Activated naive CD4-positive, alpha-beta T cell treated with anti-CD3 and anti-CD28 coated beads, Interleukin-2, amount 50 U/mL, for 24 hours (primary cell): ENCODE data around the gene MIF4GD.
"Not testable (repeated sequence)": the region's sequence is repeated elsewhere in the genome, so short reads cannot be mapped to it uniquely, and the experiment has no call there.

Experiments
- H3K27ac Mint-ChIP-seq: one replicate; pipeline ENCODE4 v1.8.0; 2021; ENCODE audit warnings: mild to moderate bottlenecking, mixed read lengths
- H3K27me3 Mint-ChIP-seq: one replicate; pipeline ENCODE4 v1.8.0; 2021; ENCODE audit warnings: mixed read lengths
- H3K36me3 Mint-ChIP-seq: one replicate; pipeline ENCODE4 v1.8.0; 2021; ENCODE audit warnings: mixed read lengths
- H3K4me1 Mint-ChIP-seq: one replicate; pipeline ENCODE4 v1.8.0; 2021; ENCODE audit warnings: mixed read lengths
- H3K4me3 Mint-ChIP-seq: one replicate; pipeline ENCODE4 v1.8.0; 2021; ENCODE audit warnings: mild to moderate bottlenecking, mixed read lengths
- H3K9me3 Mint-ChIP-seq: one replicate; pipeline ENCODE4 v1.8.0; 2021; ENCODE audit warnings: mixed read lengths

Gene MIF4GD

DNA sequence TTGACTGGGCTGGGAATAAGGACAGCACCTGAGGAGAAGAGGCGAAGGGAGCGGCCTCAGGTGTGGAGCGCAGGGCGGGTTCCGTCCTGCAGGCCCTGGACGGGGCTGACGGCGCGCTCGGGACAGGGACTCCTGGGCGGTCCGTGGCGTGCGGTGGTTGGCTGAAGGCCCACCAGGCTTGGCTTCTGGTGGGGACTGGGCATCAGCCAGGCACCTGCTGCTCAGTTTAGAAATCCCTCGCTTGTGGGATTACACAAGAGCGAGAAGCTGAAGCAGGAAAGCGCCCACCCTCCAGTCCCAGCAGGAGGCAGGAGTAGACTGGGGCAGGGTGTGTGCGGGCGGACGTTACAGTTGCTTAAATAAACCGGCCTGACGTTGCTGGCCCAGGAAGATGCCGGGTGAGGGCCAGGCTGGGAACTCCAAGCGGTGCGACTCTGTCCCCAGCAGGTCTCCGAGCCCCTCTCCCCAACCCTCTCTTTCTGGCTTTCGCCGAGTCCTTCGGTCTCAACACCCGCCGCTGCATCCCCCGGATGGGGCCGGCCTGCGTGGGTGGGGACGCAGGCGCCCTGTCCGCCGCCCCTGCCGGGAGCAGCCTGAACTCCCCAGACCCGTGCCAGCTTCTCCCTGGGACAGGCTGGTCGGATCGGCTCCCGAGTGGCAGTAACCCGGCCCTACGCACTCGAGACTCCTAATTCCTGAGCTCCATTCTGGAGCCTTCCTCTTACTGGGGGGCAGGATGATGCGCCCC is 639 bp downstream of the MIF4GD start:
- peak overlapping the region; percentile 92 for H3K27ac Mint-ChIP-seq
- H3K27me3 Mint-ChIP-seq = no peaks in the 10 kb centered on the region
- peaks cover 41% of the 10 kb centered on the region for H3K4me1 Mint-ChIP-seq
- H3K9me3 Mint-ChIP-seq = no peaks in the 10 kb centered on the region
- H3K4me3 Mint-ChIP-seq = peak overlapping the region; percentile 84
- H3K36me3 Mint-ChIP-seq = peaks cover 9% of the 10 kb centered on the region

DNA sequence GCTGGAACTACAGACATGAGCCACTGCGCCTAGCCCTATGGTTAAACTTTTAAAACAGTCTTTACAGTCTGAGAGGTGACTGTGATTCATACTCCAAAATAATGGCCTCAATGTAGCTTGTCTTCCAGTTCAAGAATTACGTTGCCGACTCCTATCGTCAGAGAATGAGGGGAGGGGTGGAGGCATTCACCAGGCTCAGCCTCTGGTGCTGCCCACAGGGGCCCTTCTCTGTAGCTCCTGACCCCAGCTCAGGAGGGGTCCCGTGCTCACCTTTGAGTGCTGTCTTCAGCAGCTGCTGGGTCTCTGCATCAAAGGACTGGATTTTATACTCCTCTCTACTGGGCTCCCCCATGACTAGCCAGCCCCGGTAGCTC is 1.2 kb downstream of the MIF4GD start:
- Mint-ChIP-seq H3K4me1 (peaks cover 41% of the 10 kb centered on the region), H3K9me3 (no peaks in the 10 kb centered on the region), H3K27ac (peak overlapping the region; percentile 92), H3K36me3 (peaks cover 9% of the 10 kb centered on the region), H3K4me3 (peak overlapping the region; percentile 84), H3K27me3 (no peaks in the 10 kb centered on the region)

DNA sequence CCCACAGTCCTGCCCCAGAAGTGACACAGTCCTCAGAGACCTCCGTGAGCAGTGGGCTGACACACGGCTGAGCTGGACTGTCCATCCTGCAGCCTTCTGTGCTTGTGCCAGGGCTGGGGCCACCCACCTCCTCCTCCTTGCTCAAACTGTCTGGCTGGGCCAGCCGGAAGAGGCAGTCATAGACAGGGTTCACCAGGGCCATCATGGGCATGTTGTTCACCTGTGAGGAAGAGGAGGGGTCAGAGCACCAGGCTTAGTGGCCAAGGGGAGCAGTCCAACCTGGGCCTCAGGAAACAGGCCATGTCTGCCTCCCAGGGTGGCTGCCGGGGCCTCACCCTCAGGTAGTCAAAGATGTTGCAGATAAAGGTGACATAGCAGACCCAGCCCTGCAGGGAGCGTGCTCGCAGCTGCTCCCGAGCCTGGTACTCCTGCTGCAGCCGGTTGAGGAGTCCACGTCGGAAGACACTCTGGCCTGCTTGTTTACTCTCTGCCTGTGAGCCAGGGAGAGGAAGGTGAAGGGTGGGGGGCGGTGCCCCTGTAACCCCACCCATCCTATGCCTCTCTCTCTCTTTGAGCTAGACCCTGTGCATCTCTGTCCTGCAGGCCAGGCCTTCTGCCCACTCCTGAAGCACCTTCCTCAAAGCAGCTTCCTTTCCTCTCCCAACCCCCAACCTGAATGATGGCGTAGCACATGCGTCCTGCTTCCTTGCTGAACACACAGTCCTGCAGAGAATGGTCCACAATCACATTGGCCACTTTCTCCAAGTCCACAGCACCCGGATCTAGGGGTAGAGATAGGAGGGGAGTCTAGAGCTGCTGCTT is 3.4 kb downstream of the MIF4GD start:
- Mint-ChIP-seq H3K36me3 (peaks cover 4% of the 10 kb centered on the region), H3K27me3 (no peaks in the 10 kb centered on the region), H3K9me3 (no peaks in the 10 kb centered on the region), H3K4me3 (no peak overlapping the region), H3K4me1 (peaks cover 27% of the 10 kb centered on the region), H3K27ac (peak overlapping the region; percentile 63)

DNA sequence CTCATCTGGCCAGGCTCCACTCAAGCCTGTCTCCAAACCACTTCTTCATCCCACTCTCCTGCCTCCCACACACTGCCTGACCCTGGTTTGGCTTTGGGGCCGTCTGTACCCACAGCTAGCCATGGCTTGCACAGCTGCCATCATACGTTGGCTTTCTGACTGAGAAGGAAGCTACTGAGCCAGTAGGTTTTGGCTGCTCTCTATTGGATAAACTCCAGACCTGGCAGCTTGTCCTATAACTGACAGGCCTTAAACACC is 3.9 kb downstream of the MIF4GD start:
- H3K4me3 Mint-ChIP-seq = no peak overlapping the region
- no peaks in the 10 kb centered on the region for H3K27me3 Mint-ChIP-seq
- peak overlapping the region; percentile 79 for H3K27ac Mint-ChIP-seq

DNA sequence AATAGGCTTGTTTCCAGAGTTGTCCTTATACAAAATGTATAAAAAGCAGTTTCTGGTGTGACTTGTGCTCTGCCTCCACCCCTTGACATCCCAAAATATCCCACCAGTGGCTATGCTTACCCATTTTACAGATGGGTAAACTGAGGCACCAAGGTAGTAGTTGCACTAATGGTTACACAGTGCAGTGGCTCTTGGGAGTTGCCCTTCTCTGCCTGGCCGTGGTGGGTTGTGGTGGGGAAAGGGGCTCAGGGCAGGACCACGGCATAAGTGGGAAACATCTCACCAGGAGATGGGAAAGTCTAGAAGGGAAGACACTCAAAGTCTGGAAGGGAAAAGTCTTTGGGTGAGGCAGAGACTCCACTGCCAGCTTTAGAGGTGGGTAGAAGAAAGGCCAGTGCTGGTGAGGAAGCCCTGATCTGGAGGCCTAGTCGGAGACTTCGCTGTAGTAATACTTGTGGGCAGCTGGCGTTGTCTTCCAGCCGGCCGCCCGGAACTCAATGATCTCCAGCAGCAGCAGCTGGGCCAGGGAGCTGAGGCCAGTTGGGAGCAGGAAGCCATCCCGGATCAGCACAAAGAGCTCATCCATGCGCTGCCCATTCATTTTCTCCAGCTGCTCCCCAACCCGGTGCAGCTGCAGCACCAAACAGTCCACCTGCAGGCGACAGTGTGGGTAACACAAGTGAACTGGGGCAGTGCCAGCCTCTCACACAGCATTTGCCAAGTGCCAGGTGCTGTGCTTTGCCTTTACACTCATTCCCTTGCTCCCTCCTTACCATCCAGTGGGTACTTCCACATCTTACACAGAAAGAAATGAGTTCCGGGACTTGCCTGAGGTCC is 4.5 kb downstream of the MIF4GD start:
- Mint-ChIP-seq H3K4me3 (no peak overlapping the region), H3K36me3 (peaks cover 6% of the 10 kb centered on the region), H3K4me1 (peaks cover 22% of the 10 kb centered on the region), H3K9me3 (no peaks in the 10 kb centered on the region), H3K27ac (peak overlapping the region; percentile 79), H3K27me3 (no peaks in the 10 kb centered on the region)

More for the DNA sequence above, 3.9 kb downstream of the MIF4GD start:
- peaks cover 27% of the 10 kb centered on the region for H3K4me1 Mint-ChIP-seq
- peaks cover 8% of the 10 kb centered on the region for H3K36me3 Mint-ChIP-seq
- H3K9me3 Mint-ChIP-seq = no peaks in the 10 kb centered on the region

DNA sequence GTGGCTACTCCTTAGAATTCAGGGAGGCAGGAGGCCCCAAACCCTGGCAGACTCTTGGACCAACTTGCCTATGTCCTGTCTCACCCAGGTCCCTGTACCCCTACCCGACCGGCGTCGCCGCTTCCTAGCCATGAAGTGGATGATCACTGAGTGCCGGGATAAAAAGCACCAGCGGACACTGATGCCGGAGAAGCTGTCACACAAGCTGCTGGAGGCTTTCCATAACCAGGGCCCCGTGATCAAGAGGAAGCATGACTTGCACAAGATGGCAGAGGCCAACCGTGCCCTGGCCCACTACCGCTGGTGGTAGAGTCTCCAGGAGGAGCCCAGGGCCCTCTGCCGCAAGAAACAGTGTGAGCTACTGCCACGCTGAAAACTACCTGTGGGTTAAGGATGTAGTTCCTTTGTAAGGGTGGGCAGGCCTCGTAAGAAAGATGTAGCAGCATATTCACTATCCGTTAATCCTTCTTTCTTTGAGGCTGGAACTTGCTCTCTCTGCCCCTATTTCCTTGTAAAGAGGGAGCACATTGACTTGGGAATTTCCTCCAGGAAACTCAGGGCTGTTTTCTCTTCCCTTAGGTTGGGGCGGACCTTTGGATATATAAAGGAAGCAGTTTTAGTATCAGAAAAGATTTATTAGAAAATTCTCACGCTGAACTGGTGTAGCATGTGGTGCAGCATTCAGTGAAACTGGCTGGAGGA is 5.3 kb downstream of the MIF4GD start:
- Mint-ChIP-seq H3K36me3 (peaks cover 7% of the 10 kb centered on the region), H3K27me3 (no peaks in the 10 kb centered on the region), H3K4me3 (no peak overlapping the region), H3K4me1 (peaks cover 22% of the 10 kb centered on the region), H3K9me3 (no peaks in the 10 kb centered on the region), H3K27ac (no peak overlapping the region)

DNA sequence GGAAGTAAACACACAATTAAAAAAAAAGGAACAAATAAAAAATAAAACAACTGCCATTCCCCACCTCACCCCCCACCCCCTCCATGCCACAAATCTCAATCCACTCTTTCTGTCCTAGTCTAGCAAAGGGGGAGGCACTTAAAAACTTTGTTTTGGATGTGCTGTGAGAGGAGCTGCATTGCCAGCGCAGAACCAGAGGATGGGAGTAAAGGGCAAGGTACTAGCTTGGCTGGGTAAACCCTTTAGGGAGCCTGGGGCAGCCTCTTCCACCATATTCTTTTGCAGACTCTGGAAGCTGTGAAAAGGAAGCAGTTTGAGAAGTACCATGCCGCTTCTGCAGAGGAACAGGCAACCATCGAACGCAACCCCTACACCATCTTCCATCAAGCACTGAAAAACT is 8.0 kb downstream of the MIF4GD start:
- Mint-ChIP-seq H3K27me3 (no peaks in the 10 kb centered on the region), H3K9me3 (no peaks in the 10 kb centered on the region), H3K4me1 (peaks cover 35% of the 10 kb centered on the region), H3K27ac (peak overlapping the region; percentile 100), H3K36me3 (peaks cover 11% of the 10 kb centered on the region), H3K4me3 (peak overlapping the region; percentile 100)

DNA sequence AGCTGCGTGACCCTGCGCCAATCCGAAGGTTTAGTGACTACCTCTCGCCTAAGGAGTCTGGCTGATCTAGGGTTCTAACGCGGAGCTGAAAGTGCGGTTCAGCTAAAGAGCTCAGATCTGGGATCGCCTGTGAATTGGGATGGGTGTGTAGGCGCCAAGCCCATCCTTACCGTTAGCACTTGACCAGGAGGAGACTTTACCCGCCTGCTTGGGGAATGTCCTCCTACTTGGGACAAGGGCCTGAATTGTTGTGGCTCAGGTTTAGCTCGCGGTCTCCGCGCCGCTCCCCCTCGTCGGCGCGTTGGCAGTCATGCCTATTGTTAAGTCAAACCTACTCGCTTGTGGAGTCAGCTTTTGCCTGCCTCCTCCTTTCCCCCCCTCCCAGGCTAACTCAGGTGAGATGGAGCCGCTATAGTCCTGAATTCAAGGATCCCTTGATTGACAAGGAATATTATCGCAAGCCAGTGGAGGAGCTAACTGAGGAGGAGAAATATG is 8.9 kb downstream of the MIF4GD start:
- H3K36me3 Mint-ChIP-seq = peaks cover 11% of the 10 kb centered on the region
- H3K4me1 Mint-ChIP-seq = peaks cover 41% of the 10 kb centered on the region

DNA sequence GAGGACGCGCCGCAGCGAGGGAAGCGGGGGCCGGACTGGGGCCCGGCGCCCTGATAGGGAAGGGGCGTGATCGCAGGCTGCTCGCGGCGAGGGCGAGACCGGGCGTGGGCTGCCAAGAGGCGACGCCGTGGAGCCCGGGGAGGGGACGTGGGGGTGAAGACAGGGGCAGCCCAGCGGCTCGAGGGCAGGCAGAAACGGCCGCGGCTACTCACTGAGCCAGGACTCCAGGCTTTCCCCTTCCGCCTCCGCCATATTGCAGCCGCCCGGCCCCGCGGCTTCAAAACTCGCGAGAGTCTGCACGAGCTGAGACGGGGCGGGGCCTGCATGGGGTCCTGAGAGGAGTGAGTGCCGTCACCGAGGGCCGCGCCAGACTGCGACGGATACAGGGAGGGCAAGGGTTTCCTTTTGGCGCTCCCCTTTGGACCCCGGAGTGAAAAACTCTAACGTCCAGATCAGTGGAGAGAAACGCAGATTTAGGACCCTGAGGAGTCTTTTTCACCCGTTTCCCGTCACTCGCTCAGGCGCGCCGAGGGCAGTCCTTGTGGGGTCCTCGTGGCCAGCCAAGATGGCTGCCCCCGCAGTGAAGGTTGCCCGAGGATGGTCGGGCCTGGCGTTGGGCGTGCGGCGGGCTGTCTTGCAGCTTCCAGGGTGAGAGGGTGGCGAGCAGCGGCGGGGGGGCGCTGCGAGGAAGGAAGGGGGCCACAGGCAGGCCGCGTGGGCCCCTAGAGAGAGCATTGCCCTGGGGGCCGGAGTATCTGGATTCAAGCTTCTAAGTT is 9.5 kb downstream of the MIF4GD start, which contains the start of the genes GGA3 and MRPS7:
Gene GGA3 (minus strand): TSS at position 271 of the 776 bp plus-strand sequence. CDS start 19 bp downstream, at position 252.
Gene MRPS7 (plus strand): TSS at position 544 of the 776 bp plus-strand sequence. CDS start 22 bp downstream, at position 566.
- peaks cover 47% of the 10 kb centered on the region for H3K4me1 Mint-ChIP-seq

More for the DNA sequence above, 8.9 kb downstream of the MIF4GD start:
- no peaks in the 10 kb centered on the region for H3K27me3 Mint-ChIP-seq
- no peaks in the 10 kb centered on the region for H3K9me3 Mint-ChIP-seq
- peak overlapping the region; percentile 100 for H3K27ac Mint-ChIP-seq
- peak overlapping the region; percentile 100 for H3K4me3 Mint-ChIP-seq

DNA sequence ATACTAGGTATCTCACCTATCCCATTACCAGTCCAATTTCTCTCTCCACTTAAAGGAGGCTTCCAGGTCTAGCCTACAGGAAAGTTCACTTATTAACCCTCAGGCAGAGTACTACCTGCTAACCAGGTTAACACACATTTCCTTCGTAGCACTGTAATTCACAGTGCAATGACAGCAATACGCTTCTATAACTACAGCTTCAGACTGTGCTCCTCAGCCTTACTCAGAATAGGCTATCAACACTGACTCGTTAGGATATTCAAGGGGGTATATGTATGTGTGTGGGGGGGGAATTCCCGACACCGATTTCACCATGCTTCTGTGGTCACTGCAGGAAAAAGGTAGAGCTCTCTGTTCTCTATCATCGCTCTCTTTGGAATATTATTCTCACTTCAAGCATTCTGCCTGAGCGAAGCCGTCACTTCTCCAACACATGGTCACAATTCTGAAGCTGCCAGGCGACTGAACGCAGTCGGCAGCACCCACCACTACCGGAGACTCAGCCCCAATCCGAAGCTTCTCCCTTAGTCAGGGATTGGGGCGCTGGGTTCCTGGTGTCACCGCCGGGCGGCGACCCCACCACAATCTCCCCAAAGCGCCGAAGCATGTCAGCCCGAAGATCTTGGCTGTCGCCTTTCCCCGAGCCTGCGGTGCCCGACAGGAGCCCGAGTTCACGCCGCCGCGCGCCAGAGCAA is 10.2 kb downstream of the MIF4GD start:
- peak overlapping the region; percentile 100 for H3K4me3 Mint-ChIP-seq
- H3K27me3 Mint-ChIP-seq = no peaks in the 10 kb centered on the region
- peaks cover 9% of the 10 kb centered on the region for H3K36me3 Mint-ChIP-seq
- H3K9me3 Mint-ChIP-seq = no peaks in the 10 kb centered on the region
- H3K27ac Mint-ChIP-seq = peak overlapping the region; percentile 100
- H3K4me1 Mint-ChIP-seq = peaks cover 54% of the 10 kb centered on the region

More for the DNA sequence above, 9.5 kb downstream of the MIF4GD start, which contains the start of the genes GGA3 and MRPS7:
- no peaks in the 10 kb centered on the region for H3K9me3 Mint-ChIP-seq
- H3K27me3 Mint-ChIP-seq = no peaks in the 10 kb centered on the region
- H3K36me3 Mint-ChIP-seq = peaks cover 9% of the 10 kb centered on the region
- H3K4me3 Mint-ChIP-seq = peak within 1 kb of the TSS; percentile 100
- peak within 1 kb of the TSS; percentile 100 for H3K27ac Mint-ChIP-seq

DNA sequence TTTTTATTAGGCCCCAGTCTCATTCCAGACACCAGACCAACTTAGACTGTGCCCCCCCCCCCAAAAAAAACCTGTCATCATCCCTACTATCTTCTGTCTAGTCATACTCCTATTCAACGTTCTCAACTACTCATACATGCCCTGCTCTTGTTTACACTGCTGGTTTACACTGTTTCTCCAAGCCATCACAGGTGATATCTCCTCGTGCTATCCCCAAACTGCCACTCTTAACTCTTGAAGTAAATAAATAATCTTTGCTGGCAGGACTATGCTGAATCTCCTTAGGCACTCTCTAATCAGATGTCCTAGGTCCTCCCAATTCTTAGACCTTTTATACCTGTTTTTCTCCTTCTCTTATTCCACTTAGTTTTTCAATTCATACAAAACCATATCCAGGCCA is 13.8 kb downstream of the MIF4GD start:
- Mint-ChIP-seq H3K4me1 (peaks cover 87% of the 10 kb centered on the region), H3K4me3 (peak overlapping the region; percentile 42), H3K27ac (peak overlapping the region; percentile 93), H3K36me3 (peaks cover 10% of the 10 kb centered on the region)
- H3K9me3 Mint-ChIP-seq, H3K27me3 Mint-ChIP-seq: not testable (repeated sequence)

DNA sequence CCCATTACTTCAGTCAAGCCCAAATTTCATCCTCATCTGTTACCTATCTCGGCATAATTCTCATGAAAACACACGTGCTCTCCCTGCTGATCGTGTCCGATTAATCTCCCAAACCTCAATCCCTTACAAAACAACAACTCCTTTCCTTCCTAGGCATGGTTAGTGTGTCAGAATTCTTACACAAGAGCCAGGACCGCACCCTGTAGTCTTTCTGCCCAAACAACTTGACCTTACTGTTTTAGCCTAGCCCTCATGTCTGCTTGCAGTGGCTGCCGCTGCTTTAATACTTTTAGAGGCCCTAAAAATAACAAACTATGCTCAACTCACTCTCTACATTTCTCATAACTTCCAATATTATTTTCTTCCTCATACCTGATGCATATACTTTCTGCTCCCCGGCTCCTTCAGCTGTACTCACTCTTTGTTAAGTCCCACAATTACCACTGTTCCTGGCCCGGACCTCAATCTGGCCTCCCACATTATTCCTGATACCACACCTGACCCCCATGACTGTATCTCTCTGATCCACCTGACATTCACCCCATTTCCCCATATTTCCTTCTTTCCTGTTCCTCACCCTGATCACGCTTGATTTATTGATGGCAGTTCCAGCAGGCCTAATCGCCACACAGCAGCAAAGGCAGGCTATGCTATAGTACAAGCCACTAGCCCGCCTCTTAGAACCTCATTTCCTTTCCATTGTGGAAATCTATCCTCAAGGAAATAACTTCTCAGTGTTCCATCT is 14.9 kb downstream of the MIF4GD start:
- peaks cover 96% of the 10 kb centered on the region for H3K4me1 Mint-ChIP-seq
- H3K9me3 Mint-ChIP-seq = not testable (repeated sequence)
- peak overlapping the region; percentile 93 for H3K27ac Mint-ChIP-seq

More for the DNA sequence above, 14.9 kb downstream of the MIF4GD start:
- H3K4me3 Mint-ChIP-seq, H3K36me3 Mint-ChIP-seq, H3K27me3 Mint-ChIP-seq: not testable (repeated sequence)
